Psoas muscle (tissue), 8 donors: Measurements from ENCODE around the gene SYTL5. TPM values are rescaled to one million over a fixed set of nuclear protein-coding genes. Genes with fewer than 3 reads are reported as not detected.

ENCODE experiments used
- ATAC-seq, 4 donors: fragments of 200-7000 bp; cut with Tn5 transposase; one replicate each; pipeline ENCODE4 v1.9.1; 2020; ENCODE audit warnings: moderate library complexity in 3 of 4, mild to moderate bottlenecking in 2 of 4
- DNase-seq, 2 donors: peaks; one replicate each; pipeline ENCODE4 v3.0.0-alpha.2; 2020
- H3K27ac ChIP-seq: fragments of 200-600 bp; one replicate; pipeline ENCODE4 v1.8.0; 2022
- H3K27me3 ChIP-seq, 3 donors: fragments of 200-600 bp in 1 of 3; one replicate each; pipeline versions ENCODE4 v1.6.1 to v1.8.0; 2013 to 2022; ENCODE audit warnings: low read length in 2 of 3, mild to moderate bottlenecking in 2 of 3, moderate library complexity in 1 of 3; ENCODE audit not compliant: insufficient read depth in 3 of 3
- H3K36me3 ChIP-seq, 2 donors: fragments of 200-600 bp in 1 of 2; one replicate each; pipeline versions ENCODE4 v1.6.1 to v1.8.0; 2013 to 2022; ENCODE audit warnings: low read depth in 1 of 2, mild to moderate bottlenecking in 1 of 2, moderate library complexity in 1 of 2; ENCODE audit not compliant: insufficient read depth in 1 of 2
- H3K4me1 ChIP-seq: fragments of 200-600 bp; one replicate; pipeline ENCODE4 v1.8.0; 2022
- H3K4me3 ChIP-seq: fragments of 200-600 bp; one replicate; pipeline ENCODE4 v1.8.0; 2022; ENCODE audit warnings: mild to moderate bottlenecking
- H3K9me3 ChIP-seq: fragments of 200-600 bp; one replicate; pipeline ENCODE4 v1.8.0; 2022
- CTCF ChIP-seq: fragments of 200-600 bp; IDR thresholded peaks from one replicate; pipeline ENCODE4 v1.8.0; 2022; ENCODE audit warnings: antibody characterized with exemption
- WGBS, 3 donors: extraction: QIAGEN DNeasy Blood & Tissue Kit; methylation state at CpG; one replicate each; pipeline versions ENCODE4 v1.1.6 to v1.1.7; 2013; 5-methylcytosine and 5-hydroxymethylcytosine counted together
- intact Hi-C, 2 donors: fragments of 100-400 bp; cut with DNase I; formaldehyde crosslinking; loops; one replicate each; pipeline versions ENCODE4 v1.11.0 to v1.14.2; 2022
- polyA plus RNA-seq, 3 donors: library from polyadenylated mRNA; stranded (reverse); fragments of 200-250 nt; gene quantifications; one replicate each; pipeline ENCODE4 v1.2.3, GENCODE V29; 2013
- total RNA-seq, 4 donors: library from RNA; stranded (reverse); fragmentation: NEBNext Ultra II Directional in 2 of 4; extraction: Animal tissue kit (Norgen Biotek cat#: 25700) in 2 of 4; gene quantifications; one replicate each; pipeline versions ENCODE4 v1.2.1 to v1.2.4, GENCODE V29; 2021 to 2023
- donor health status: healthy with polysubstance abuse.
- donor health status: DM: no; HTN: no; CAD: no; lungs with moderate emphysema.
- donor health status: Bipolar disorder and iron deficiency.
- donor health status: healthy.
- donor health status: DM: yes; HTN: yes; CAD: no.
- donor health status: DM: no; HTN: no; CAD: no.
- donor health status: DM: no; HTN: no; CAD: no.
- donor health status: DM: yes; HTN: yes; CAD: no.

Gene SYTL5
- total and polyA plus RNA-seq, 7 donors, result 0.01 TPM; not detected in 6

- intact Hi-C loops, result no loop called here
Measured at GRCh38 chrX:38099688-38100087, 93.3 kb downstream of the SYTL5 start.

GRCh38 chrX:38102240-38102639 is 95.9 kb downstream of the SYTL5 start:
- no peak for TF ChIP-seq CTCF

More at GRCh38 chrX:38099688-38100087, 93.3 kb downstream of the SYTL5 start:
- no peak for TF ChIP-seq CTCF
- H3K36me3 ChIP-seq, result no peaks in the 10 kb centered on the region
- H3K4me3 ChIP-seq, result no peak overlapping the region
- peaks cover 0 to 11% (median 0%) of the 10 kb centered on the region in 3 donors for H3K27me3 ChIP-seq
- ATAC-seq, result no peak
- no peaks in the 10 kb centered on the region for H3K9me3 ChIP-seq
- H3K27ac ChIP-seq, result no peak overlapping the region
- H3K4me1 ChIP-seq, result no peaks in the 10 kb centered on the region
- no peak for DNase-seq

GRCh38 chrX:38102875-38103274 is 96.5 kb downstream of the SYTL5 start:
- no peaks in the 10 kb centered on the region for H3K9me3 ChIP-seq
- no peaks in the 10 kb centered on the region for H3K36me3 ChIP-seq
- no peak for TF ChIP-seq CTCF
- H3K4me1 ChIP-seq, result no peaks in the 10 kb centered on the region
- DNase-seq (no peak), ATAC-seq (no peak)
- intact Hi-C loops, result no loop called here
- H3K27ac ChIP-seq, result no peak overlapping the region
- H3K4me3 ChIP-seq, result no peak overlapping the region
- 57 to 86% (median 70%) methylated on average over 1 of the region's 1 CpG for WGBS, 3 donors
- H3K27me3 ChIP-seq, result peaks cover 0 to 22% (median 0%) of the 10 kb centered on the region in 3 donors

More at GRCh38 chrX:38102240-38102639, 95.9 kb downstream of the SYTL5 start:
- no peak overlapping the region for H3K27ac ChIP-seq
- peaks cover 0 to 22% (median 0%) of the 10 kb centered on the region in 3 donors for H3K27me3 ChIP-seq
- no peaks in the 10 kb centered on the region for H3K36me3 ChIP-seq
- no peaks in the 10 kb centered on the region for H3K9me3 ChIP-seq
- H3K4me1 ChIP-seq, result no peaks in the 10 kb centered on the region
- ATAC-seq (no peak), DNase-seq (no peak)
- H3K4me3 ChIP-seq, result no peak overlapping the region
- intact Hi-C loops, result no loop called here
- 74 to 93% (median 91%) methylated on average over 2 of the region's 2 CpGs for WGBS, 3 donors

- WGBS, 3 donors, result 77 to 93% (median 80%) methylated on average over 5 of the region's 5 CpGs
- no peak for TF ChIP-seq CTCF
- no peak overlapping the region for H3K27ac ChIP-seq
- no peaks in the 10 kb centered on the region for H3K9me3 ChIP-seq
- no peak for ATAC-seq
- no peak for DNase-seq
- no peaks in the 10 kb centered on the region for H3K36me3 ChIP-seq
- peaks cover 0 to 22% (median 0%) of the 10 kb centered on the region in 3 donors for H3K27me3 ChIP-seq
- H3K4me3 ChIP-seq, result no peak overlapping the region
- intact Hi-C loops, result no loop called here
- no peaks in the 10 kb centered on the region for H3K4me1 ChIP-seq
Measured at GRCh38 chrX:38103857-38104812, 97.8 kb downstream of the SYTL5 start.
